Panc1 (cell line): ENCODE results near the gene GAS7. TPM values are rescaled to one million over a fixed set of nuclear protein-coding genes. Genes with fewer than 3 reads are reported as not detected.

ENCODE experiments used
- ATAC-seq: fragments of 200-7000 bp; cut with Tn5 transposase; 2 replicates; pipeline ENCODE4 v1.9.1; 2020; ENCODE audit warnings: mild to moderate bottlenecking, moderate library complexity
- BruUV-seq: library from RNA; stranded (reverse); fragments of 400-500 nt; replicated peaks from 2 replicates; lab custom pipeline; 2021; lab: Mats Ljungman, UMichigan
- CTCF ChIA-PET: fragments of 300-600 bp; sonication (Branson Sonifier 250); formaldehyde crosslinking; loops from one replicate; lab custom pipeline; 2022; ENCODE audit warnings: antibody characterized with exemption; lab: Charles Lee
- POLR2A ChIA-PET: fragments of 300-600 bp; sonication (Branson Sonifier 250); formaldehyde crosslinking; loops from one replicate; lab custom pipeline; 2022; ENCODE audit warnings: antibody characterized with exemption; lab: Charles Lee
- DNase-seq: peaks from one replicate; pipeline ENCODE4 v3.0.0-alpha.2; 2010; ENCODE audit warnings: low read depth, low spot score
- H3K27ac ChIP-seq: 2 replicates; pipeline ENCODE4 v1.5.1; 2011; ENCODE audit warnings: mild to moderate bottlenecking, low read length, inconsistent platforms
- H3K27me3 ChIP-seq: fragments of 200-500 bp; sonication (Bioruptor generic); 2 replicates; pipeline ENCODE4 v1.6.0; 2014; ENCODE audit warnings: low read length, inconsistent platforms; ENCODE audit not compliant: control insufficient read depth, insufficient read depth
- H3K36me3 ChIP-seq: fragments of 200-500 bp; sonication (Bioruptor generic); 2 replicates; pipeline ENCODE4 v1.5.1; 2014; ENCODE audit warnings: inconsistent platforms, mild to moderate bottlenecking, low read length, moderate library complexity; ENCODE audit not compliant: control insufficient read depth, insufficient read depth
- H3K4me1 ChIP-seq: 2 replicates; pipeline ENCODE4 v1.5.1; 2011; ENCODE audit warnings: inconsistent platforms, mild to moderate bottlenecking, low read length, moderate library complexity; ENCODE audit not compliant: control insufficient read depth, insufficient read depth
- H3K4me3 ChIP-seq, 2 experiments: 2 replicates each; pipeline ENCODE4 v1.5.1; 2011 to 2012; ENCODE audit warnings: low read depth in 2 of 2, low read length in 2 of 2, mild to moderate bottlenecking in 2 of 2, inconsistent platforms in 1 of 2, moderate library complexity in 1 of 2
- H3K9me3 ChIP-seq: fragments of 200-500 bp; sonication (Bioruptor generic); 2 replicates; pipeline ENCODE4 v1.5.1; 2014; ENCODE audit warnings: low read depth, mild to moderate bottlenecking, inconsistent platforms, low read length, moderate library complexity; ENCODE audit not compliant: control insufficient read depth, insufficient read depth
- POLR2AphosphoS5 ChIP-seq: IDR thresholded peaks from 2 replicates; pipeline ENCODE4 v1.6.1; 2012; ENCODE audit warnings: mild to moderate bottlenecking, low read depth, low read length, moderate library complexity
- SIN3A ChIP-seq: IDR thresholded peaks from 2 replicates; pipeline ENCODE4 v1.6.1; 2012; ENCODE audit warnings: low read depth, mild to moderate bottlenecking, low read length, moderate library complexity, borderline replicate concordance; ENCODE audit not compliant: insufficient read depth
- TCF7L2 ChIP-seq: IDR thresholded peaks from 2 replicates; pipeline ENCODE4 v1.6.1; 2011; ENCODE audit warnings: mild to moderate bottlenecking, low read depth, low read length, inconsistent platforms
- in situ Hi-C: cut with HindIII; loops from 2 replicates; pipeline ENCODE4 v1.10.0; 2016; ENCODE audit warnings: low sequenced_read_pairs, low pct_unique_long_range_greater_than_20kb
- intact Hi-C: fragments of 100-400 bp; cut with micrococcal nuclease; formaldehyde crosslinking; loops from one replicate; pipeline ENCODE4 v1.10.0; 2022; ENCODE audit not compliant: unreplicated experiment
- total RNA-seq: library from RNA; stranded (reverse); gene quantifications from one replicate; pipeline ENCODE4 v1.2.1, GENCODE V29; 2021; ENCODE audit not compliant: unreplicated experiment
- TF ChIP-seq, protein P1 (sequence below), 2 experiments: IDR thresholded peaks; 2 replicates each; pipeline ENCODE4 v1.6.1; 2011 to 2012; ENCODE audit warnings: low read depth in 2 of 2, control low read depth in 1 of 2, low read length in 1 of 2, mild to moderate bottlenecking in 1 of 2, moderate library complexity in 1 of 2; ENCODE audit not compliant: insufficient read depth in 1 of 2
- TF ChIP-seq, protein P2 (sequence below): fragments of 450-650 bp; IDR thresholded peaks from 2 replicates; pipeline ENCODE4 v1.5.1; 2017; ENCODE audit warnings: mild to moderate bottlenecking

The GAS7 gene
- total RNA-seq, 1 experiment from 2014 or later: 0.05 TPM

DNA sequence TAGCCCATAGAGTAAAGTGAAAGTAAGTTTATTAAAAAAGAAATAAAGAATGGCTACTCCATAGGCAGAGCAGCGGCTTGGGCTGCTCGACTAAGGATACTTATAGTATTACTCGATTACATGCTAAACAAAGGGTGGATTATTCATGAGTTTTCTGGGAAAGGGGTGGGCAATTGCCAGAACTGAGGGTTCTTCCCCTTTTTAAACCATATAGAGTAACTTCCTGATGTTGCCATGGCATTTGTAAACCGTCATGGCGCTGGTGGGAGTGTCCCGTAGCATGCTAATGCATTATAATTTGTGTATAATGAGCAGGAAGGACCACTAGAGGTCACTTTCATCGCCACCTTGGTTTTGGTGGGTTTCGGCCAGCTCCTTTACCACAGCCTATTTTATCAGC, 13.3 kb upstream of the GAS7 start:
- in situ Hi-C loops (no loop called here), intact Hi-C loops (no loop called here)
- Histone ChIP-seq H3K27ac (no peak overlapping the region), H3K36me3 (no peaks in the 10 kb centered on the region), H3K4me1 (no peaks in the 10 kb centered on the region), H3K27me3 (no peaks in the 10 kb centered on the region), H3K4me3 (no peak overlapping the region), H3K9me3 (no peaks in the 10 kb centered on the region)
- ChIA-PET POLR2A (no interaction called here), CTCF (no interaction called here)
- DNase-seq (no peak), ATAC-seq (no peak)
- no TSS peak for BruUV-seq
- TF ChIP-seq POLR2AphosphoS5 (no peak), SIN3A (no peak), TCF7L2 (no peak)
- TF ChIP-seq, protein P1, sequence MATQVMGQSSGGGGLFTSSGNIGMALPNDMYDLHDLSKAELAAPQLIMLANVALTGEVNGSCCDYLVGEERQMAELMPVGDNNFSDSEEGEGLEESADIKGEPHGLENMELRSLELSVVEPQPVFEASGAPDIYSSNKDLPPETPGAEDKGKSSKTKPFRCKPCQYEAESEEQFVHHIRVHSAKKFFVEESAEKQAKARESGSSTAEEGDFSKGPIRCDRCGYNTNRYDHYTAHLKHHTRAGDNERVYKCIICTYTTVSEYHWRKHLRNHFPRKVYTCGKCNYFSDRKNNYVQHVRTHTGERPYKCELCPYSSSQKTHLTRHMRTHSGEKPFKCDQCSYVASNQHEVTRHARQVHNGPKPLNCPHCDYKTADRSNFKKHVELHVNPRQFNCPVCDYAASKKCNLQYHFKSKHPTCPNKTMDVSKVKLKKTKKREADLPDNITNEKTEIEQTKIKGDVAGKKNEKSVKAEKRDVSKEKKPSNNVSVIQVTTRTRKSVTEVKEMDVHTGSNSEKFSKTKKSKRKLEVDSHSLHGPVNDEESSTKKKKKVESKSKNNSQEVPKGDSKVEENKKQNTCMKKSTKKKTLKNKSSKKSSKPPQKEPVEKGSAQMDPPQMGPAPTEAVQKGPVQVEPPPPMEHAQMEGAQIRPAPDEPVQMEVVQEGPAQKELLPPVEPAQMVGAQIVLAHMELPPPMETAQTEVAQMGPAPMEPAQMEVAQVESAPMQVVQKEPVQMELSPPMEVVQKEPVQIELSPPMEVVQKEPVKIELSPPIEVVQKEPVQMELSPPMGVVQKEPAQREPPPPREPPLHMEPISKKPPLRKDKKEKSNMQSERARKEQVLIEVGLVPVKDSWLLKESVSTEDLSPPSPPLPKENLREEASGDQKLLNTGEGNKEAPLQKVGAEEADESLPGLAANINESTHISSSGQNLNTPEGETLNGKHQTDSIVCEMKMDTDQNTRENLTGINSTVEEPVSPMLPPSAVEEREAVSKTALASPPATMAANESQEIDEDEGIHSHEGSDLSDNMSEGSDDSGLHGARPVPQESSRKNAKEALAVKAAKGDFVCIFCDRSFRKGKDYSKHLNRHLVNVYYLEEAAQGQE (IDR thresholded peaks at IDR 0.05; ENCODE audit: insufficient read depth in 1 of 2, low read depth in 2 of 2, low read length in 1 of 2): no peak
- TF ChIP-seq, protein P2, sequence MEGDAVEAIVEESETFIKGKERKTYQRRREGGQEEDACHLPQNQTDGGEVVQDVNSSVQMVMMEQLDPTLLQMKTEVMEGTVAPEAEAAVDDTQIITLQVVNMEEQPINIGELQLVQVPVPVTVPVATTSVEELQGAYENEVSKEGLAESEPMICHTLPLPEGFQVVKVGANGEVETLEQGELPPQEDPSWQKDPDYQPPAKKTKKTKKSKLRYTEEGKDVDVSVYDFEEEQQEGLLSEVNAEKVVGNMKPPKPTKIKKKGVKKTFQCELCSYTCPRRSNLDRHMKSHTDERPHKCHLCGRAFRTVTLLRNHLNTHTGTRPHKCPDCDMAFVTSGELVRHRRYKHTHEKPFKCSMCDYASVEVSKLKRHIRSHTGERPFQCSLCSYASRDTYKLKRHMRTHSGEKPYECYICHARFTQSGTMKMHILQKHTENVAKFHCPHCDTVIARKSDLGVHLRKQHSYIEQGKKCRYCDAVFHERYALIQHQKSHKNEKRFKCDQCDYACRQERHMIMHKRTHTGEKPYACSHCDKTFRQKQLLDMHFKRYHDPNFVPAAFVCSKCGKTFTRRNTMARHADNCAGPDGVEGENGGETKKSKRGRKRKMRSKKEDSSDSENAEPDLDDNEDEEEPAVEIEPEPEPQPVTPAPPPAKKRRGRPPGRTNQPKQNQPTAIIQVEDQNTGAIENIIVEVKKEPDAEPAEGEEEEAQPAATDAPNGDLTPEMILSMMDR: no peak

DNA sequence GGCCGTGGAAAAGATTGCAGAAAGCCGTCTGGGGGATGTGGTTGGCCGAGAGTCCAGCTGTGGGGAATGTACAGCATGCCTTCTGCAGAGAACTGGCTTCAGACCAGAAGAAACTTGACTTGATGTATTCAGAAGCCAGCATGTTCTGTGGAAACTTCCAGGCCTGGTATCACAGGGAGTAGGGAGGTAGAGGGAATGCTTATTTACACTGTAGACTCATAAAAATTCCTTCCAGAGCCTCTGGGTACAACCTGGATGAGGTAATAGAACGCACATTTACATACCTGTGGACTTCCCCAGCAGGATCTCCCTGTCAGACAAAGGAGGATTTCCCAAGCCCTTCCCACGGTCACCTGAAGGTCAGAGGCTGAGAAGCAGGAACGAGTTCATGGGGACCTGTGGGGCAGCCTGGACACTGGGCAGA, 11.8 kb upstream of the GAS7 start:
- TF ChIP-seq, protein P2: no peak
- TF ChIP-seq TCF7L2: no peak
- TF ChIP-seq POLR2AphosphoS5: no peak
- no peak for TF ChIP-seq SIN3A
- TF ChIP-seq, protein P1 (IDR thresholded peaks at IDR 0.05; ENCODE audit: insufficient read depth in 1 of 2, low read depth in 2 of 2, low read length in 1 of 2): no peak

More for the DNA sequence above, 11.8 kb upstream of the GAS7 start:
- peaks cover 3% of the 10 kb centered on the region; the same call in 1 of the 2 replicates for H3K9me3 ChIP-seq
- intact Hi-C loops (no loop called here), in situ Hi-C loops (no loop called here)
- H3K27ac ChIP-seq: no peak overlapping the region
- ATAC-seq (0 out of 2 replicates have a peak, but pooled peaks have one; percentile 38), DNase-seq (no peak)
- no peak overlapping the region for H3K4me3 ChIP-seq
- H3K36me3 ChIP-seq: no peaks in the 10 kb centered on the region
- no peaks in the 10 kb centered on the region for H3K4me1 ChIP-seq
- BruUV-seq: no TSS peak
- CTCF ChIA-PET: no interaction called here
- no peaks in the 10 kb centered on the region for H3K27me3 ChIP-seq
- POLR2A ChIA-PET: no interaction called here
